Measurements from ENCODE around the gene ZNF423.
"Not testable (repeated sequence)": the region's sequence is repeated elsewhere in the genome, so short reads cannot be mapped to it uniquely, and the experiment has no call there.

Gene ZNF423

DNA sequence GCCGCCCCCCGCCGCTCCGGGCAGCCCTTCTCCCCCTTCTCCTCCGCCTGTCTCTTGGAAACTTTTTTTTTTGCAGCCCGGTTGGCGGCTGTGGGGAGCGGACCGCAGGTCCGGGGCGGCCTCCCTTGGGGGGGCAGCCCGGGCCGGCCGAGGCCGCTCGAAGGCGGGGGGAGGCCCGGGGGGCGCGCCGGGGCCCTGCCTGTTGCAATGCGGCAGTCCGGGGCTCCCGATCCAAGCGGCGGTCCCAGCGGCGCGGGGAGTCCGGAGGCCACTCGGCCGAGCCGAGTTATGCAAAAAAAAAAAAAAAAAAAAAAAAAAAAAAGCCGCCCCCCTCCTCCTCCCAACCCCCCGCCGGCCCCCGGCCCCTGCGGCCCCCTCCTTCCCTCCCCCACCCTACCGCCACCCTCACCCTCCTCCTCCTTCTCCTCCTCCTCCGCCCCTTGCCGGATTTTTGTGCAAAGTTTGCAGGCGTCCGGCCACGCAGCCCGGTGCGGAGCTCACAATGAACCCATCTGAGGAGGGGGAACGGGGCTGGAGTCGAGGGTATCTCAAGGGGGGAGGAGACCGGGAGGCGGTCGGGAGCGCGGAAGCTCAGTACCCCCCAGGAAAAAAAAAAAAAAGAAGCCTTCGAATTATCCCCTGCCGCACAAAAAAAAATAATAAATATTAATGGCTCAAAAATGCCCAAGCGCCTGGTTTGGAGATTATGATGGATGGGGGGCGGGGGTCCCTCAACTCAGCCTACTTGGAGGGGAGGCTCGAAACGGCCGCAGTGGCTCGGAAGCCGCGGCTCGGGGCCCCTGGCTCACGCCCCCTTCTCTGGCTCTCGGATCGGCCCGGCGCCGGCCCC lies at the start of gene ZNF423:
ZNF423 (minus strand) TSS at position 291 of the 850 bp plus-strand sequence. CDS start 338 bp downstream, outside the sequence.
- no peak for DNase-seq

DNA sequence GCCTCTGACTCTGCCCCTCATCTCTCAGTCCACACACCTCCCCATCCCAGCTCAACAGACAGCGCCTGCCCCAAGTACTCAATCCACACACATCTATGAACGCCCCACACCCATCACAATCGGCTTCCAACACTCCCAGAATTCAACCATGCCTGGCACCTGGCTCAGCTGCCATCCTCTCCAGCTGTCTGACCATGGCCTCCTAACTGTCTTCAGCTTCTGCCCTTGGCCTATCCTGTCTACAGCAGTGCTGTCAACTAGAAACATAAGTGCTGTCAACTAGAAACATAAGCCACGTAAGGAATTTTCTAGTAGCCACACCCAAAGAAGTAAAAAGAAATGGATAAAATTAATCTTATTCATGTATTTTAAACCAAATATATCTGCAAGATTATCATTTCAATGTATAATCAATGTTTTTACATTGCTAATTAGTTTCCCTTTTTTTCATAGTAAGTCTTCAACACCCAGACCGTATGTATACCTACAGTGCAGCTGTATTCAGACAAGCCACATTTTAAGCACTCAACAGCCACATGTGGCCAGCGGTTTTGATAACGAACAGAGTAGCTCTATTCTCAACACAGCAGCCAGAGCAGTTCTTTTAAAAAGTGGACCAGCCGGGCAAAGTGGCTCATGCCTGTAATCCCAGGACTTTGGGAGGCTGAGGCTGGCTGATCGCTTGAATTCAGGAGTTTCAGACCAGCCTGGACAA lies 48.6 kb upstream of the ZNF423 start:
- no peak for DNase-seq

GRCh38 chr16:49902908-49903307 lies 47.0 kb upstream of the ZNF423 start:
- DNase-seq, result no peak

GRCh38 chr16:49901711-49902110 lies 45.8 kb upstream of the ZNF423 start:
- DNase-seq, result no peak

- DNase-seq, result no peak
These were observed 45.0 kb upstream of the ZNF423 start for GRCh38 chr16:49900875-49901274.

GRCh38 chr16:49899991-49900695 lies 44.2 kb upstream of the ZNF423 start:
- DNase-seq, result no peak

DNA sequence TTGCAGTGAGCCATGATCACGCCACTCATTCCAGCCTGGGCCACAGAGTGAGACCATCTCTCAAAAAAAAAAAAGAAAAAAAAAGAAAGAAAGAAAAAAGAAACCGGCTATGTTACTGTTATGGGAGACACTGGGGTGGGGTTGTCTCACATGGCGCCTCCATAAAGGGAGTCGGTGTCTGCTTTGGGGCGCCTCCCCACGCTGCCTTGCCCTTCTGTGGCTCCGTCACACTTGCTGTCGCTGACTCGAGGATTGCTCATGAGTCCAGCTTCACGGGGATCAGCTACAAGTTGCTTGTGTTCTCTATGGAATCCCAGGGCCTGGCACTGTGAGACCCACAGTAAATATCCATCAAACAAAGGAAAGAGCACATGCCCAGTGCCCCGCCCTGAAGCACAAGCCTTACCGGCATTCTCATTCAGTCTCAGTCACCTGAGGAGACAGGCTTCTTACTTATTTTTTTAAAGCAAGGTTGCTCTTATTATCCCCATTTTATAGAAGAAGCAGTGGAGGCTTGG lies 40.6 kb upstream of the ZNF423 start:
- DNase-seq, result no peak

DNA sequence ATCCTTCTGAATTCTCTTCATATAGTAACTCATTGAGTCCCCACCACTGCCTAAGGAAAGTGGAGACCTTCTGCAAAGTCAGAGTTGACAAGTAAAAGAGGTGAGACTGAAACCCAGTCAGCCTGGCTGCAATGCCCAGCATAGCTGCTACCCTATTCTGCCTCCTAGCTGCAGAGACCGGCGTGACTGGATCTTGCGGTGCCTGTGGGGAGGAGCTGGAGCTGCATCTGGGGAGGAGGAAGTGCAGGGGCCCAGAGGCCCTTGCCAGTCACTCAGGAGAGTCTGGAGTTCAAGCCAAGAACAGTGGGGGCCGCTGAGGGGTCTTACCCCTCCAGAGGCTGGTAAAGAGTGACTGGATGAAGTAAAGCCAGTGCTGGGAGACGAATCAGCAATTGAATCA lies 35.0 kb upstream of the ZNF423 start:
- no peak for DNase-seq

- DNase-seq, result peak; percentile 21
These were observed 33.9 kb upstream of the ZNF423 start for GRCh38 chr16:49889725-49890397.

- no peak for DNase-seq
These were observed 30.7 kb upstream of the ZNF423 start for GRCh38 chr16:49886554-49887094.

DNA sequence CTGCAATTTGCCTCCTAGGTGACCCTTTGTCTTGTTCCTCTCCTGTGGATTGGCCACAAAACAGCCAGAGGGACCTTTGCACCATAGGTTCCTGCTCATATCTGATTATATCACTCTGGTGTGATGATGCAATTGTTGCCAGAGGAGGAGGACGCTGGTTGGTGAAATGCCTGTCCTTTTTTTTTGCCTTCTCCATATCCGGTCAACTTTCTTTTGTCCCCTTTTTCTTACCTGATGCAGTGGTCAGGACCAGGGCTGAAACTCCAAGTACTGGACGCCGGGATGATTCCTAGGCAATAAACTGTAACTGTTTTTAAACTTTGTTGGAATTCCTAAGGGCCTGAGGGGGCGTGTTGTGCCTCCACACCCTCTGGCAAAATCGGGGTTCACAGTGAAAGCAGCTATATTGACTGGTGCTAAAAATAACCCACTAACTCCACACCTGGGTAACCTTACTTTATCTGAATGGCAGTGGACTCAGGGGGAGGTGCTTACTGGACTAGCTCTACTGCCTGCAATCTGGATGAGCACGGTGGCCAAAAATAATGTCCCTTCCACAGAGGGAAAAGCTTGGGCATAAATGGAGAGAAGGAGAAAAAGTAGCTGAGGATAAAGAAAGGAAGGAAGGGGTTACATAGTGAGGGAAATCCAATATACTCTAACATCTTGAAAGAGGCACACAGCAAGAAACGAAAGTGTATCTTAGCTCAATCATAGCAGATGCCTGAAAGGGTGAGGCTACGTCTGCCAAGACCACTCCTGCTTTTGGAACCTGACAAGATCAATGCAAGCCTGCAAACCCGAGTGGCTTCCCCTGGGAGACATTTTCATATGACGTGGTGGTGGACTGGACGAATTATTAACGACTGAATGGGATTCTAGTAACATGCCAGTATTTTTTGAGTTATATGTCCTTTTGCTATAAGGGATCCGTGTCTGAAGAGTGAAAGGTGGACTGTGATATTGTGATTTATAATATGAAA lies 28.4 kb upstream of the ZNF423 start:
- DNase-seq, result no peak

DNA sequence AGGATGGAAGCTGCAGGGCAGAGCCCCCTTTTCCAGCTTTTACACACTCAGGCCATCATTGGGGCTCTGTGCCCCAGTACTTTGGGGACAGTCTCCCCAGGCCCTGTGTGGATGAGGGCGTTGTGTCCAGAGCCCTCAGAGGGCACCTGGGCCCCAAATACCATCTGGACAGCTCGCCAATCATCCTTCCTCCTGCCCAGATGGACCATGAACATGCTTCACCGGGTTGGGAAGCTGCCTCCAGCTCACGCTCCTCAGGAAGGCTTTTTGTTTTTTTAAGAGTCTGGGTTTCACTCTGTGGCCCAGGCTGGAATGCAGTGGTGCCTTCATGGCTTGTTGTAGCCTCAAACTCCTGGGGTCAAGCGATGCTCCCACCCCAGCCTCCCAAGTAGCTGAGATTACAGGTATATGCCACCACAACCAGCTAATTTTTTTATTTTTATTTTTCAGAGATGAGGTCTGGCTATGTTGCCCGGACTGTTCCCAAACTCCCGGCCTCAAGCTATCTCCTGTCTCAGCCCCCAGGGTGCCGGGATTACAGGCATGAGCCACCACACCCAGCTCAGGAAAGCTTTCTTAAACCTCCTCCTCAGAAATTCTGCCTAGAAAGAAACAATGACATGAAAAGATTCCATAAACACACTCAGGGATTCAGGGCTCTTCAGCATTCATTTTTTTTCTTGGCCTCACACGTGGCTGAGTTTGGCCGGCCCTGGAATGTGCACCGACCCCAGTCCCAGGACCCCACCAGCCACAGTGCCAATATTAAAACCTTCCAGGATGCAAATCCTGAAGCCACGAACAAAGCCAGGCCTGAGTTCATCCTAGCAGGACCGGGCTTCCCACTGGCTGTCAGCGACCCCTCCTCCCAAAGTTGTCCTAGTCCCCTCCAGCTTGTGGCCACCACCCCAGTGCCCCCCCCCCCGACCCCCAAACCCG lies 27.4 kb upstream of the ZNF423 start:
- DNase-seq, result no peak

DNA sequence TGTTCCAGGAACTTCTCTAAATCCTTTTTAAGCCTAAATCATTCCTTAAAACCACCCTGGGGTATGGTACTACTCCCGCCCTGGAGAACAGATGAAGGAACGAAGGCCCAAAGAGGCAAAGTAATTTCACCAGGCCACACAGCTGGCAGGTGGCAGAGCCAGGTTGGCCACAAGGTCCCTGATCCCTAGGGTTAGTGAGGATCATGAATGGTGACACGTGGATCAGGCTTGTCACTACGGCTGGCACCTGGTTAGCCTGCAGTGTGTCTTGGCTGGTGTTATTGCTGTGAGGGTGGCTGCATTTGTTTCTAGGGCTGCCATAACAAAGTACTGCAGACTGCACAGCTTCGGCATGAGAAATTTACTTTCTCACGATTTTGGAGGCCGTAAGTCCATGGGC lies 26.0 kb upstream of the ZNF423 start:
- DNase-seq, result no peak

- DNase-seq, result not testable (repeated sequence)
These were observed 22.6 kb upstream of the ZNF423 start for GRCh38 chr16:49878540-49878939.

DNA sequence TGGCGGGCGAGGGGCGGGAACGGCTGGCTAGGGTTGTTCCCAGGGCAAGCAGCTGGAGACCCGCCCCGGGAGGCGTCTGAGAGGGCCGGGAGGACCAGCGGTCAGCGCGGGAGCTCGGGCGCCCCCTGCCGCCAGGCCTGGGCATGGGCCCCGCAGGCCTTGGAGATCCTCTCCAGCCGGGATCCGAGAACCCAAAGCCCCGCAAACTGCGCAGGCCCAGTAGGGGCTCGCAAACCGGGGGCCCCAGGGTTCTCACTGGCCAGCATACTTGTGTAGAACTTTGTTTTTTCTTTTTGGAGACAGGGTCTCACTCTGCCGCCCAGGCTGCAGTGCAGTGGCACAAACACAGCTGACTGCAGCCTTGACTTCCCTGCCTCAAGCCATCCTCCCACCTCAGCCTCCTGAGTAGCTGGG lies 20.8 kb upstream of the ZNF423 start:
- peak; percentile 24 for DNase-seq

DNA sequence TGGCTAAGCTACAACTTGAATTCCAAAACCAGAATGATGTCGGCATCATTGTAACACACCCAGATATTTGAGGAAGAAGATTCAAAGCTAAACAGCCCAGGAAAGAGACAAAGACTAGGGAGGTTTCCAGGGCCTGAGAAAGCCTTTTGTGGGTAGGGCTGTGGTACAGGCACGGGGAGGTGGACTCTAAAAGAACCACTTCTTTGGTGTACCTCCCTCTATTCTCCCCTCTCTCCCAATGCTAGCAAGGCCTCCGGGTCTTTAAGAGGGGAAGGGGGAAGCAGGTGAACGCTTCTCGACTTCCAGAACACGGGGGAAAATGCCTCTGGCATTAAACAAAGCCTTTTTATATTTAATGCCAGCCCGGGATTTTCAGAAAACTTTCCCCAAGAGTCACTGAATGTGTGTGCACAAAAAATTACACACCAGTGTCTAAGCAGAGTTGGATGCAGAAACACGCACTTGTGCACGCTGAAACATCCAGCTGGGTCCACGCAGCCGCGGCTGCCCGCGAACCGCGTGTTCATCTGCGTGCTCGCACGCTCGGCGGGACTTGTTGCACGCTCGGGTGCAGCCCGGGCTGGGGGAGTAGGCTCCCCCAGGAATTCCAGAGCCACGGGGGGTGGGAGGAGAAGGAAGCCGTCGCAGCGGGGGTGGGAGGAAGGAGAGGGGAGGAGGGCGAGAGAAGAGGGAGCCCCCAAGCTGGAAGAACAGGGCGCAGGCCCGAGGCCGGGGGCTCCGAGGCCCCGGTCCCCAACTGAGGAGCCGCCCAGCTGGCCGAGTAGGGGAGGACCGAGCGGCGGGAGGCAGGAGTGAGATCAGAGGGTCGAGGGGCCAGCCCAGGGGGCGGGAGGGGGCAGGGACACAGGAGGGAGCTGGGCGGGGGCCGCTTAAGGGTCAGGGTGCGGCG lies 20.1 kb upstream of the ZNF423 start:
- DNase-seq, result no peak

DNA sequence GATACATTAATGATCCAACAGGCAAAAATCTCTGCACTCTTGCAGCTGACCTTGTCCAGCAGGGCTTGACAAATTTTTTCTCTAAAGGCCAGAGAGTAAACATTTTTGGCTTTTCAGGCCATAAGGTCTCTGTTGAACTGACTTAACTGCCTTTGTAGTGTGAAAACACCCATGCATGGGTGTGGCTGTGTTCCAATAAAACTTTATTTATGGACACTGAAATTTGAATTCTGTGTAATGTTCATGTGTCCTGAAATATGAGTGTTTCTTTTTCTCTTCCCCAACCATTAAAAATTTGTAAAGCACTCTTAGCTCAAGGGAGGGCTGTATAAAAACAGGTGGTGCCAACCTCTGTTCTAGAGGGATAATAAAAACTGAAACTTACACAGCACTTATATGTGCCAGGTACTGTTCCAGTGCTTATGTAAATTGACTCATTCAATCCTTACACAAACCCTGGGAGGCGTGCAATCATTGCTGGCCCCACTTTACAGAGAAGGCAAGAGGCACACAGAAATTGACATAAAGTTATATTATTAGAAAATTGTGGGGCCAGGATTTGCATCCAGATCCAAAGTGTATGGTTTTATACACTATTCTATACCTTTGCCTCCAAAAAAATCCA lies 18.8 kb upstream of the ZNF423 start:
- no peak for DNase-seq

DNA sequence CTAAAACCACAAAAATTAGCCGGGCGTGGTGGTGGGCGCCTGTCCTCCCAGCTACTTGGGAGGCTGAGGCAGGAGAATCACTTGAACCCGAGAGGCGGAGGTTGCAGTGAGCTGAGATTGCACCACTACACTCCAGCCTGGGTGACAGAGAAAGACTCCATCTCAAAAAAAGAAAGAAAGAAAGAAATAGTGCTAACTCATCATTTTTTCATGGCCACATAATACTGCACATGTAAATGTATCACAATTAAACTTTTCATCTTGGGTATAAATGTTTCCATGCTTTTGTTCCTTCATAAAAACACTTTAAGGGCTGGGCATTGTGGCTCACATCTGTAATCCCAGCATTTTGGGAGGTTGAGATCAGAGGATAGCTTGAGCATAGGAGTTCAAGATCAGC lies 15.9 kb upstream of the ZNF423 start:
- not testable (repeated sequence) for DNase-seq
